Omental fat pad (tissue), 4 donors: ENCODE data around the gene PDE4DIP. TPM values are rescaled to one million over a fixed set of nuclear protein-coding genes. Genes with fewer than 3 reads are reported as not detected.
"Not testable (repeated sequence)": the region's sequence is repeated elsewhere in the genome, so short reads cannot be mapped to it uniquely, and the experiment has no call there.

Source experiments
- ATAC-seq: fragments of 150-250 bp; one replicate; pipeline ENCODE4 v1.9.1; 2016; ENCODE audit warnings: mild to moderate bottlenecking, moderate library complexity; ENCODE audit not compliant: low FRiP score
- DNase-seq: peaks from one replicate; pipeline ENCODE4 v3.0.0-alpha.2; 2019; ENCODE audit warnings: low spot score
- total RNA-seq, 4 donors: library from RNA; depleted of rRNA; stranded (reverse); fragments of >200 nt; gene quantifications; one replicate each; pipeline ENCODE4 v1.1.0, GENCODE V29; 2016

The PDE4DIP gene
- total RNA-seq, 4 donors from 2014 or later, result 54.1 to 83.5 (median 59.1) TPM

DNA sequence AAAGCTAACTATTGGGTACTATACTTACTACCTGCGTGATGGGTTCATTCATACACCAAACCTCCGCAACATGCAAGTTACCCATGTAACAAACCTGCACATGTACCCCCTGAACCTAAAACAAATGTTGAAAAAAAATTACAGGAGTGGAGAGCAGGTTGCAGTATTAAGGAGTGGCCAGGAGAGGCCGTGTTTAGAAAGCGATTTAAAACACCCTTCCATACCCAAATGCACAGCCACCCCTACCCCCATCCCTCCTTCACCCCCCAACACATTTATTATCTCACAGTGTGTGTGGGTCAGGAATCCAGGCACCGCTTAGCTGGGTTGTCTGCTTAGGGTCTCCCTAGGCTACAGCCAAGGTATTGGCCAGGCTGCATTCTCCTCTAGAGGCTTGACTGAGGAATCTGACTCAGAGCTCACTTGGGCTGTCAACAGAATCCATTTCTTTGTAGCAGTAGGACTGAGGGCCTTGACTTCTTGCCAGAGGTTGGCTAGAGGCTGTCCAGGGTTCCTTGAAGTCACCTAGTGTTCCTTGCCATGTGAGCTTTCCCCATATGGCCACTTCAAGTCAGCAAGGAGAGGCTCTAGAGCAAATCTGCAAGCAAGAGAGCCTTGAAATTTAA is 67.2 kb downstream of the PDE4DIP start:
- not testable (repeated sequence) for DNase-seq, ATAC-seq

DNA sequence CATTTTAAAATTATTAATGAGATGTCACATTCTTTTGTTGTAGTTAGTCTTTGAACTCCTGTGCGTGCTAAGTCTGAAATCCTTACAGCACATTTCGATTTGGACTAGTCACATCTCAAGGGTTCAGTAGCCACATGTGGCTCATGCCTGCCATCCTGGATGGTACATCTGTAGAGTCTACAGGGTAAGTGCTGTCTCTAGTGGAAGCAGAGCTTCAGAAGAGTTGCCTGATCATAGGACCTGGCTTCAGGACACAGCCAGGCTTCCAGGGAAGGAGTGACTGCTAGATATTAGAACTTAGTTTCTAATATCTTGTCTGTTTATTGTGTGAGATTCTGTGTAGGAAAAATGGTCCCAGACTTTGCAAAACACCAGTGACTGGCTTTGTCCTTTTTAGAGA is 72.0 kb downstream of the PDE4DIP start:
- not testable (repeated sequence) for DNase-seq, ATAC-seq

DNA sequence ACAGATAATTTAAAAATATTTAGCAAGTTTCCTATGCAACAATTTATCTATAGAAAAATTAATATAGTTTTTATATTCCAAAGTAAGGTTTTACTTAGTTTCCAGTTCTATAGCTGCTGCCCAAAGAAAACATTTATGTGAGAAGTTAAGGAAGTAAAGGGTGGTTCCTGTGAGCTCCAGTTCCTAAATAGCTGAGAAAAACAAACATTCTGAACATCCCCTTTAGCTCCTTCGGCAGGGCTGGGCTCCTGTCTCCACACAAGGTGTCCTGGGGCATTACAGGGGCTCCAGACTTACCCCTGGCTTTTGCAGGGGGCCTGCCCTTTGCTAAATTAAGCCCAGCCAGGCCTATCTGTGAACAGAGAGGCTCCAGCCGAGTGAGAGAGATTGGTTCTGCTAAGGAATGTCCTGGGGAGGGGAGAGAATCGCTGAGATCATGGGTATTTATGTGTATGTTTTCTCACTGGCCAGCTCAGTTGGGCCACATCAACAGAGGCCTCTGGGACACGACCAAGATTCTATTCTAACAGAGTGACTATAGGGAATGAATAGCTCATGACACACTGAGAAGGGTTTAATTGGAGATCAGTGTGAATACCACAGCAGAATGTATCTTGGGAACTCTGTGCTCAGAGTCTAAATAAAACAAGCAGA is 72.6 kb downstream of the PDE4DIP start:
- not testable (repeated sequence) for ATAC-seq, DNase-seq

DNA sequence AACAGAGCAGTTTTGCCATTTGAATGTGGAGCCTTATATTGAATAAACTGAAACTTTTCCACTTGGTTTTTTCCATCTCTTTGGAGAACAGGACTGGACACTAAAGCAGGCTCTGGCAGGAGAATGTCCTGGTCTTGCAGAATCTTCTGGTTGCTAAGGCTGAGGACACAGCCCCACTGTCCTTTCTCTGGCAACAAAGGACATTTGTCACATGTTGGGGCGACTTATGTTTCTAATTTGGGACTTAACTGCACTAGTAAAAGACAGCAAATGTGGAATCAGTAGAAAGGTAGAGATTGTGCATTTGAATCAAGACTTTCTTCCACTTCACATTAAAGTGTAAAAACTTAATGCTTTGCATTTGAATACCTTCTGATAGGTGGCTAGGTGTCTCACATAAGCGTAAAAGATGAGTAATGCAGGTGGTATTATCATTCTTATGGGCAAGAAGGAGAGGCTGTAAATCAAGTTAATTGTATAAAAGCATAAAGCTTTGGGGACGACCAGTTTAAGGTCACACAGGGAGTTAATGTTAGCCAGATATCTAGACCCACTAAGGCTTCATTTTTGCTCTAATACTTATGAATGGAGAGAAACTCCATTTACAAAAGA is 74.7 kb downstream of the PDE4DIP start:
- not testable (repeated sequence) for ATAC-seq, DNase-seq

DNA sequence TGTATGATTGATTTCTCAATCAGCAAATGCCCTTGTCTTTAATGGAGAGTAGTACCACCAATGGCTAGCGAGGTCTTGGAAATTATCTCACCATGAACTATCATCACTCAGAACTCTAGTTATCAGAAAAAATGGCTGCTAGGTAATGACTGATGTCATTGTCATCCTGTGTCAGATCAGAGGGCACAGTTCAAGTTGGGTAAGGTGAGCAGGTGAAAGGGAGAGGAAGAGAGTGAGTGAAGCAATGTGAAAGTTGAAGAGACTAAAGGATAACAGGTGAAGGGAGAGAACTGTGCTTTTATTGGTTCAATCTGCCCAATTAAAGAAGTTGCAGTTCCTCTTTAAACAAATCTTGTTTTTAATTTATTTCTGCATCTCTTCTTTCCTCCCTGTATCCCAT is 76.8 kb downstream of the PDE4DIP start:
- DNase-seq, ATAC-seq: not testable (repeated sequence)

DNA sequence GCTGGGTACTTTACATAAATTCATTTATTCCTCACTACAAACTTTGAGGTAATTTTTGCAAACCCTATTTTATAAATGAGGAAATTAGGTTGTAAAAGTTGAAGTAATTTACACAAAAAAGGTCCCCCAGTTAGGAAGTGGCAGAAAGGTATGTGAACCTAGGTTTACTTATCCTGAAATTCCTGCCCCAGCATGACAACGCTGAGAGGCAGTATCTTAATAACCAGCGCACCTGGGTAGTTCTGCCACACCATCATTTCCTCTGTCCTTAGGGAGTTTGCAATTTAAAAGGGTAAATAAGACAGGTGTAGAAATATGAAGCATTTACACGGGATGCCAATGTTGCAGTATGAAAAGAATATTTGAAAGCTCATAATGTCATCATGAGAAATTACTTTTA is 79.6 kb downstream of the PDE4DIP start:
- DNase-seq, ATAC-seq: not testable (repeated sequence)

DNA sequence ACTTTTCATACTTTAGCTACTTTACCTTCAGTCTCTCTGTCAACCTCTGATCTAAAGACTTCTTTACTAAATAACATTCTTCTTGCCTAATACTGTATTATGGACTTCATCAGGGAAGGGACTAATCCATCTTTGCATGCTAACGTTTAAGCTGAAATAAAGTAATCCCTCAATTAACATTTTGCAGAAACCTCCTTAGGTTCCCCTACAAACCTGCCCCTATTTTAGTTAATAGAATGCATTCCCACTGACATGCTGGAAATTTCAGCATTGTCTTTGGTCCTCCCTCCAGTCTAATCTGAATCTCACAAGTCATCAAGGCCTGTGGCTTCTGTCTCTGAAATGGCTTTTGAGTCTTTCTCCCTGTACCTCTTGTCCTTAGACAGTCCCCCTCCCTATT is 83.4 kb downstream of the PDE4DIP start:
- ATAC-seq, DNase-seq: not testable (repeated sequence)

DNA sequence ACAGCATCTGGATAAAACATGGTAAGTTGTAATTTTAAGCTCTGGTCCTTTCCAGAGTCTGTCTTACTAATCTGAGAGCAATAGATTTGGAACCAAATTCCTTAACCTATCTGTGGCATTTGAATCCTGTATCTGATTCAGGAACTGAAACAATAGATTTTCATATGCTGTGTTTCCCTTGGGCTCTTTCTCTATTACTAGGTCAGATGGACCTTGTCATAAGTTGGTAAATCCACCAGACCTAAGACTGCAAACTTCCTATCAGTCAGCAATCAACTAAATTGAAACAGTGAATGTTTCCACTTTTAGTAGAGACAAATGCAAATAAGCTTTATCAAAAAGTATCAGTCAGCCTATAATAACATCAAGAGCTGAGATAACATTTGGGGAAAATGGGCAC is 85.0 kb downstream of the PDE4DIP start:
- ATAC-seq, DNase-seq: not testable (repeated sequence)

DNA sequence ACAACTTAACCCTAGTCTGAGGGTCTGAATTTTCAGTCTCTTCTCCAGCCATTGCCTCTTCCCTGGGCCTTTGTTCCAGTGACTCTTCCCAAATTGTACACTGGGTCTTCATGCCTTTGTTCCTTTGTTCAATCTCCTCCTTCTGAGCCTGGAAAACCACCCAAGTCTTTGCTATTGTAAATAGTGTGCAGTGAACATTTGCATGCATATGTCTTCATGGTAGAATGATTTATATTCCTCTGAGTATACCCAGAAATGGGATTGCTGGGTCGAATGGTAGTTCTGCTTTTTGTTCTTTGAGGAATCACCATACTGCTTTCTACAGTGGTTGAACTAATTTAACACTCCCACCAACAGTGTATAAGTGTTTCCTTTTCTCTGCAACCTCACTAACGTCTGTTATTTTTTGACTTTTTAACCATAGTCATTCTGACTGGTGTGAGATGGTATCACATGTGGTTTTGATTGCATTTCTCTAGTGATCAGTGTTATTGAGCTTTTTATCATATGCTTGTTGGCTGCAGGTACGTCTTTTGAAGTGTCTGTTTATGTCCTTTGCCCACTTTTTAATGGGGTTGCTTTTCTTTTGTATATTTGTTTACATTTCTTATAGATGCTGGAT is 91.3 kb downstream of the PDE4DIP start:
- ATAC-seq, DNase-seq: not testable (repeated sequence)

DNA sequence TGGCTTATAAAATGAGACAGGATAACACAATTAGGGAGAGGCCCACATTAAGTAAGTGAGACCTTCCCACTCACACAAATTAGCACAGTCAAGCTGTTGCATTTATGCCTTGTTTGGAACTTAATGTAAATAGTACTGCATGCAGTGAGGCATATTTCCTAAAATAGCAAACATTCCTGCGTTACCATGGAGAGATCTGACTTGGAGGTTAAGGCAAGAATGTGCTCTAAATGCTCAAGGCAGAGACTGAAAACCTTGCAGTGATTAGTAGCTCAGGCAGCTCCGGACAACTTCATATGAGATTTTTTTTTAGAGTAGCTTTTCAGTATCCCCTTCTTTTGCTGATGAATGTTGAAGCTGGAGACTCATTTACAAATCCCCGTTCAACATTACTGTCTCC is 98.7 kb downstream of the PDE4DIP start:
- ATAC-seq, result peak; percentile 64
- not testable (repeated sequence) for DNase-seq

DNA sequence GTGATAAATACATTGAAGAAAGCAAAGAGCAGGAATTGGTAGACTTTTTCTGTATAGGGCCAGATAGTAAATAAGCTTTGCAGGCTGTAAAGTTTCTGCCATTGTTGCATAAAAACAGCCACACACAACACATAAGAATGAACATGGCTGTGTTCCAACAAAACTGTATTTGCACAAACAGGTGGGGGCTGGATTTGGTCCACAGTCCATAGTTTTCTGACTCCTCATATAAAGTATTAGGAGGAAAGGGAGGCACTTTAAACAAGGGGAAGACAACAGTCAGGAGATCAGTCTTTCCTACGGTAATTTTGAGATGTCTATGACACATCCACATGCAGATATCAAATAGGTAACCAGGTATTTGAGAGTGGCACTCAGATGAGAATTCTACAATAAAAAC is 100.9 kb downstream of the PDE4DIP start:
- not testable (repeated sequence) for ATAC-seq, DNase-seq

DNA sequence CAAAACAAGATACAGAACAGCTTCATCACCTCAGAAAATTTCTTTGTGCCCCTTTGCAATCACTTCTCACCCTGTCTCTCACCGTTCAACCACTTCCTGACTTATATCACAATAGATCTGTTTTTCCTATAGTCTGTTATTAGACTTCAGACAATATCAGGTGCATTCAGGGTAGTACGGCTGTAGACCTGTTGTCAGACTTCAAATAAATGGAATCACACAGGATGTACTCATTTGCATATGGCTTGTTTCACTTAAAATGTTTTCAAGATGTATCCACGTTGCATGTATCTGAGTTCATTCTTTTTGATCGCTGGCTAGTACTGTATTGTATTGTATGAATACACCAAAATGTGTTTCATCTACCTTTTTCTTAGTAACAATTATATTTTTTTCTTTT is 104.5 kb downstream of the PDE4DIP start:
- DNase-seq, ATAC-seq: not testable (repeated sequence)

DNA sequence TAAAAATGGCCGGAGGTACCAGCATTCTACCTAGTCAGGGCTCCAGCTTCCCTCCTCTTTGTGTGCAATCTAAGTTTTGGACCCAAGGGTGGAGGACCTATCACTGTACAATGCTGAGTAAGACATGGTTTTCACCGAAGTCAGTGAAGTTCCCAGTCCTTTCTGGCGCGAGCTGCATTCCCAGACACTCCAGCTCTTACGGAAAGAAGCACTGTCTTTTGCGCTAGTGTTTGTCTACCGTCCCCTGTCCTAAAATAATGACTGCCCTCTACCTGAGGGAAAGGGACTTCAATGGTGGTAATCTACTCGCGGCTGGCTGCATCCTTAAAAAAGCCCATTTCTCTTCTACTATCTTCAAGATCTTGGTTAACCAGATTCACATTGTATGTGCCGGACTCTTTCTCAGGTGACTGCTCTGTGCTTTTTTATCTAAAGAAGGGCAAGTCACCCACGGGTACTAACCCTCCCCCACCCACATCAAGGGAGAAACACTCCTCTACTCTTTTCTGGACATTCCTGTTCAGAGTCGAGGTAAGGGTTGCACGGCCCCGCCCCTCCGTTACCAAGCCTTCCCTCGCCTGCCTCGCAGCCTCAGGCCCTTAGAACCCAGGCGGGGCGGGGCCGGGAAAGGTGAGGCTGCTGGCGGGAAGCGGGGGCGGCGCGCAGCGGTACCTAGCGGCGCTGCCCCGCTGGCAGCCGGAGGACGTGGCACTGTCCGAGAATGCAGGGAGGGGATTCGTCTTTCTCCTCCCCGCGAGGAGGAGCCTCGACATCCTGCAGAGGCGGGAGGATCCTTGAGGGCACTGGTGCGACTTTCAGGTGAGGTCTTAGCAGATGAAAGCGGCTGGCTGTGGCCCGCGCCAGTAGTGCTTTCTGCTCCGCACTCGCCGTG is 107.4 kb downstream of the PDE4DIP start:
- DNase-seq (peak; percentile 25), ATAC-seq (peak; percentile 94)

DNA sequence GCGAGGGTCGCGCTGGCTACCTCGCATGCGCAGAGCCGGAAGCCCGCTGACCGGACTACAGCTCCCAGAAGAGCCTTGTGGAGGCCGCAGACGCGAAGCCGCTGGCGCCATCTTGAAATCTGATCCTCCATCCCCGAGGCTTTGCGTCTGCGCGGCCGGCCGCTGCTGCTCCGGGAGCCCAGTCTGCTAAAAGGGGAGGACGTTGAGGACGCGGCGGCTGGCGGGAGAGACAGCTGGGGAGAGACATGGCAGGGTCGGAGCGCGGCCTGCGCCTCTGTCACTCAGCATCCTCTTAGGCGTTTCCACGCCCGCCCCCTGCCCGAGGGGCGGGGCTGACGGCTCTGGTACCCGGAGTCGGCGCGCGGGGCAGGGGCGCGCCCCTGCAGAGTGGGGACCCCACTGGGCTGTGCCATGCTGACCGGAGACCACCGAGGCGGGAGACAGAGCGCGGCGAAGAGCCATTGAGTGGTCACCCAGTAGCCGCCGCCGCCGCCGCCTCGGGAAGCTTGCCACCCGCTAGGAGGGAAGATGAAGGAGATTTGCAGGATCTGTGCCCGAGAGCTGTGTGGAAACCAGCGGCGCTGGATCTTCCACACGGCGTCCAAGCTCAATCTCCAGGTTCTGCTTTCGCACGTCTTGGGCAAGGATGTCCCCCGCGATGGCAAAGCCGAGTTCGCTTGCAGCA is 108.2 kb downstream of the PDE4DIP start:
- ATAC-seq (peak; percentile 88), DNase-seq (peak; percentile 22)

DNA sequence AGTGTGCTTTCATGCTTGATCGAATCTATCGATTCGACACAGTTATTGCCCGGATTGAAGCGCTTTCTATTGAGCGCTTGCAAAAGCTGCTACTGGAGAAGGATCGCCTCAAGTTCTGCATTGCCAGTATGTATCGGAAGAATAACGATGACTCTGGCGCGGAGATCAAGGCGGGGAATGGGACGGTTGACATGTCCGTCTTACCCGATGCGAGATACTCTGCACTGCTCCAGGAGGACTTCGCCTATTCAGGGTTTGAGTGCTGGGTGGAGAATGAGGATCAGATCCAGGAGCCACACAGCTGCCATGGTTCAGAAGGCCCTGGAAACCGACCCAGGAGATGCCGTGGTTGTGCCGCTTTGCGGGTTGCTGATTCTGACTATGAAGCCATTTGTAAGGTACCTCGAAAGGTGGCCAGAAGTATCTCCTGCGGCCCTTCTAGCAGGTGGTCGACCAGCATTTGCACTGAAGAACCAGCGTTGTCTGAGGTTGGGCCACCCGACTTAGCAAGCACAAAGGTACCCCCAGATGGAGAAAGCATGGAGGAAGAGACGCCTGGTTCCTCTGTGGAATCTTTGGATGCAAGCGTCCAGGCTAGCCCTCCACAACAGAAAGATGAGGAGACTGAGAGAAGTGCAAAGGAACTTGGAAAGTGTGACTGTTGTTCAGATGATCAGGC is 108.8 kb downstream of the PDE4DIP start:
- ATAC-seq, DNase-seq: not testable (repeated sequence)

DNA sequence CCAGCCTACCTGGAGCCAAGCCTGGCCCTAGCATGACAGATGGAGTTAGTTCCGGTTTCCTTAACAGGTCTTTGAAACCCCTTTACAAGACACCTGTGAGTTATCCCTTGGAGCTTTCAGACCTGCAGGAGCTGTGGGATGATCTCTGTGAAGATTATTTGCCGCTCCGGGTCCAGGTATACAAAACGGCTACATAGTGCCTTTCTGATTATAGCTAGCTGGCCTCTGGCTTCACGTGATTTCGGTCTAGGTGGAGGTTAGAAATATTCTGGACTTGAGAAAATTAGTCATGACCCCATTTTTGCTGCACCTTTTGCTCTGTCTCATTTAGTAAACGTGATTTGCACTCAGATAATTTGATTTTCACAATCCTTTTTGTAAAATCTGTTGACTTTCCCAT is 109.5 kb downstream of the PDE4DIP start:
- not testable (repeated sequence) for DNase-seq

DNA sequence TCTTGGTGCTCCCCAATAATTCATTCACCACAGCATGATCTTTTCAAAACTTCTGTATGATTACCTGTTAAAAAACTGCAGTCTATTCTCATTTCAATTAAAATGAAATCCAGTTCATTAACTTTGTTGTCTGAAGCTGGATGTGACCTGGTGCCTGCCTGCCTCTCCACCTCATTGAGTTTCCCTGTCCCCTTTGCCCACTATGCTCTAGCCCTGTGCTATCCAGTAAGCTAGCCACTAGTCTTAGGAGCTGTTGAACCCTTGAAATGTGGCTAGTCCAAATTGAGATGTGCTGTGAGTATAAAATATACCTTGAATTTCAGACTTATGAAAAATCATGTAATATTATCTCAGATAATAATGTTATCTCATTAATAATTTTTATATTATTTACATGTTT is 114.1 kb downstream of the PDE4DIP start:
- not testable (repeated sequence) for DNase-seq, ATAC-seq

More for the DNA sequence above, 109.5 kb downstream of the PDE4DIP start:
- ATAC-seq, result not testable (repeated sequence)
